GM18520 (cell line): ENCODE data around the gene C6orf52.
"Not testable (repeated sequence)": the region's sequence is repeated elsewhere in the genome, so short reads cannot be mapped to it uniquely, and the experiment has no call there.

Experiments
- ATAC-seq: cut with Tn5 transposase; IDR thresholded peaks from one replicate; pipeline ENCODE4 v1.9.1; 2021; ENCODE audit not compliant: unreplicated experiment

The C6orf52 gene

GRCh38 chr6:10696655-10697054 is 2.2 kb upstream of the C6orf52 start:
- no peak for ATAC-seq

GRCh38 chr6:10695086-10695657 is 756 bp upstream of the C6orf52 start:
- no peak for ATAC-seq

DNA sequence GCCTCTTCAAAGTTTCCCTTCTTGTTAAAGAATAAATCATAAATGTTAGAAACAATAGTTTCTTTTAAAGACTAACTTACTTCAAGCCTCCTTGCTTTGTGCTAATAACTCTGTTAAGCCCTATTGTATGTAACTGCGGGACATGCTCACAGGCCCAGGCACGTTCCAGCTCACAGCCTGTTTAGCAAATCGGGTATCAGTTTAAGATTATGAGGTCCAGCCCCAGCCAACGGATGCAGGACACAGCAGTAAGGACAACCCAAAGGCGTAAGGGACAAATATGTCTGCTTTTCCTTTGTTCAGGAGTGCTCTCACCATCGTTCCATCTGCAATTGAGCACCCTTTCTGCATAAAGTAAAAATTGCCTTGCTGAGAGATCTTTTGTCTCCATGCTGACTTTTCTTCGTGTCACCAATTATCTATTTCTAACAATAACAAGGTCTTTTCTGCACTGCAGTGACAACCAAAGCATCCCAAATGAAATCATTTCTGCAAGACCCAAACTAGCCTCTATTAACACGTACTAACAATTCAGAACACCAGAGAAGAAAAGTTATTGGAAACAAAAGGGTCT is 1.4 kb downstream of the C6orf52 start:
- no peak for ATAC-seq

DNA sequence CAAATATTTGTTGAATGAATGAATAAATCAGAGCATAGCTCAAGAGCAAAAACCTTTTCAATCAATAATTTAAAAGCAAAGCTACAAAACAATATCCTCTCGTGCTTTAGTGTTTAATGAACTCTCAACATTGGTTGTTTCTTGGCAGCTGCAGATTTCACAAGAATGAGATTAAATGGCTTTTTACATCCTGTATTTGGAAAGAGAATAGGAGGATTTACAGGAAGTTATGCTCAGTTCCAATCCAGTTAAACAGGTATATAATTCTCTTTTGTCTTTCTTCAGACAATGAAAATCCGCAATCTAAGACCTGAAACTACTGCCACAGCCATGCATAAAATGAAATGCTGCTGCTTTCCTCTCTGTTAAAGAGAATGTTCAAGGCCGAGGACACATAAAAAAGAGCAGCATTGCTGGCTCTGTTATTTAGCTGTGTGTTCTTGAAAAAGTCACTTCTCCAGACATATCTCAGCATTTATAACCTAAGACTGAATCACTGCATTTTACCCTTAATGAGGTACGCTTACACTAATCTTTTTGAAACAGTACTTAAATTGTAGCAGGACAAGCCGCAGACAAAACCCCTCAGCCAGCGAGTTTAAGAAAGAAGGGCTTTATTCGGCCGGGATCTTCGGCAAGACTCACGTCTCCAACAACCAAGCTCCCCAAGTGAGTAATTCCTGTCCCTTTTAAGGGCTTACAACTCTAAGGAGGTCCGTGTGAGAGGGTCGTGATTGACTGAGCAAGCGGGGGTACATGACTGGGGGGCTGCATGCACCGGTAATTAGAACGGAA is 3.6 kb downstream of the C6orf52 start:
- no peak for ATAC-seq

- ATAC-seq = no peak
Measured at GRCh38 chr6:10687582-10687981, 6.8 kb downstream of the C6orf52 start.

GRCh38 chr6:10686901-10687300 is 7.5 kb downstream of the C6orf52 start:
- ATAC-seq = no peak

- ATAC-seq = no peak
Measured at GRCh38 chr6:10685092-10685915, 9.1 kb downstream of the C6orf52 start.

- ATAC-seq = no peak
Measured at GRCh38 chr6:10684618-10685017, 9.8 kb downstream of the C6orf52 start.

GRCh38 chr6:10682355-10682988 is 11.9 kb downstream of the C6orf52 start:
- no peak for ATAC-seq

DNA sequence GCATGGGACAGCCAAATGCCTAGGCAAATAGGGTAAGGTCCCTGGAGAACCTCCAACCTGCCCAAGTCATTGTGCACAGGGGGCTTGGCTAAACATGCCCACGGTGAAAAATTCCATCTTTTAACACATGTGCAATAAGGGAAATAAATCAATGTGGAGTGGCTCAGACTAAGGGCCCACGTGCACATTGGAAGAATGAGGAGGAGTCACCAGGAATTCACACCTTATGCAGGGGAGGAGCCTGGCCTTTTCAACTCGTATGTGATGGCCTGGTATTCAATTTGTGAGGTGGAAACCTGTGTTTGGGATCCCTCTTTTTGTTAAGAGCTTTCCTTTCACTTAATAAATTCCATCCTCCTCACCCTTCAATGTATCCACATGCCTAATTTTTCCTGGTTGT is 12.6 kb downstream of the C6orf52 start:
- no peak for ATAC-seq

DNA sequence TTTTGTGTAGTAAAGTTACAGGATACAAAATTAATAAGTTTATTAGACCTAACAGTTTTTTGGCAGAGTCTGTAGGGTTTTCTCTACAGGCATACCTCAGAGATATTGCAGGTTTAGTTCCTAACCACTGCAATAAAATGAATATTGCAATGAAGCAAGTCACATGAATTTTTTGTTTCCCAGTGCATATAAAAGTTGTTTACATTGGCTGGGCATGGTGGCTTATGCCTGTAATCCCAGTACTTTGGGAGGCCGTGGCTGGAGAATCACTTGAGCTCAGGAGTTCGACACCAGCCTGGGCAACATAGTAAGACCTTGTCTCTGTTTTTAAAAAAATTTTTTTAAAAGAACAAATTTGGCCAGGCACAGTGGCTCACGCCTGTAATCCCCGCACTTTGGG is 16.0 kb downstream of the C6orf52 start:
- ATAC-seq = no peak

DNA sequence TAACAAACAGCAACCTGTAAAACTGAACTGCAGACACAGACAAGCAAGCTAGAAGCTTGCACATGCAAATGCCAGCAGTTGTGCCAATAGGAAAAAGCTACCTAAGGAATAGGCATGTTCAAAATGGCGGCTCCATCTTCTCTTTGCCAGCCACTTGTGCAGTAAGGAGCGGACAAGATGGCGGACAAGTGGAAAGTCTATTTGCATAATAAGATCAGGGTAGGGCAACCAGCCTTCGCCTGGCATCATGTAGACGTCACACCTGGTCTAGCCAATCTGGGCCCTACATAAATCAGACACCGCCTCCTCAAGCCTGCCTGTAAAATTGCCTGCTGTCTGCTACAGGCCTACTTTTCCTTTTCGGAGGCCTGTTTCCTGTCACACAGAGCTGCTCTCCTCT is 18.0 kb downstream of the C6orf52 start:
- ATAC-seq = no peak

DNA sequence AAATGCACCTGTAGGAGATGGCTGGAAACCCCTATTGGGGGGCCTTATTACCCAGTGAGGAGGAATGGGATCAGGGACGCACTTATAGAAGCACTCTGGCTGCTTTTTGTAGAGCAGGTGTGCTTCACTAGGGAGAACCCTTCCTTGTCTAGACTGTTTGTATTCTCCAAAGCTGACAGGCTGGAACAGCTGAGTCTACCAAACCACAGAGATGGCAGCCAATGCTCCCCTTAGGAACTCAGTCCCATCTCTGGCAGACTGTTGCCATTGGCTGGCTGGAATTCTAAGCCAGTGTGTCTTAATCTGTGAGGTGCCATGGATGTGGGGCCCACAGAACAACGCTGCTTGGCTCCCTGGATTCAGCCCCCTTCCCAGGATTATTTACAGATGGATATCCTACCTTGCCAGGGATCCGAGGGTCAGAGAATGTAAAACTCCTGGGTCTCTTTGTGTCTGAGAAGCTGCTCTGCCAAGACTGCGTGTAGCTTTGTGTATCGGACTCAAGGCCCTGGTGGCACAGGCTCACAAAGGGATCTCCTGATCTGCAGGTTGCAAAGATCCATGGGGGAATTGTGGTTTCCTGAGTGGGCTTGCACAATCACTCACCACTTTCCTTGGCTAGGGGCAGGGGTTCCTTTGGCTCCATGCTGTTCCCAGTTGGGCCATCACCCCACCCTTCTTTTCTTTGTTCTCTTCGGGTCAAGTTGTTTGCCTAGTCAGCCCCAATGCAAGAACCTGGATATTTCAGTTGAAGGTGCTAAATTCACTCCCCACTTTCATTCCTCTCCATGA is 26.1 kb downstream of the C6orf52 start:
- no peak for ATAC-seq

- ATAC-seq = not testable (repeated sequence)
Measured at GRCh38 chr6:10665595-10665994, 28.8 kb downstream of the C6orf52 start.

DNA sequence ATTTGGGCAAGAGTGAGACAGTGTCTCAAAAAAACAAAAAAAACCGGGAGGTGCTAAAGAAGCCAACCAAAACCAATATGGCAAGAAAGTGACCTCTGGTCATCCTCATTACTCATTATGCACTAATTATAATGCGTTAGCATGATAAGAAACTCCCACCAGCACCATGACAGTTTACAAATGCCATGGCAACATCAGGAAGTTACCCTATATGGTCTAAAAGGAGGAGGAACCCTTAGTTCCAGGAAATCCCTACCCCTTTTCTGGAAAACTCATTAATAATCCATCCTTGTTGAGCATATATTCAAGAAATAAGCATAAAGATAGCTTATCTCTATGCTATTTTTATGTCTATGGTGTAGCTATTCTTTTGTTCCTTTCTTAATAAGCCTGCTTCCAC is 31.7 kb downstream of the C6orf52 start:
- ATAC-seq = no peak

GRCh38 chr6:10662207-10662606 is 32.2 kb downstream of the C6orf52 start:
- no peak for ATAC-seq

- not testable (repeated sequence) for ATAC-seq
Measured at GRCh38 chr6:10660431-10661191, 33.8 kb downstream of the C6orf52 start.

DNA sequence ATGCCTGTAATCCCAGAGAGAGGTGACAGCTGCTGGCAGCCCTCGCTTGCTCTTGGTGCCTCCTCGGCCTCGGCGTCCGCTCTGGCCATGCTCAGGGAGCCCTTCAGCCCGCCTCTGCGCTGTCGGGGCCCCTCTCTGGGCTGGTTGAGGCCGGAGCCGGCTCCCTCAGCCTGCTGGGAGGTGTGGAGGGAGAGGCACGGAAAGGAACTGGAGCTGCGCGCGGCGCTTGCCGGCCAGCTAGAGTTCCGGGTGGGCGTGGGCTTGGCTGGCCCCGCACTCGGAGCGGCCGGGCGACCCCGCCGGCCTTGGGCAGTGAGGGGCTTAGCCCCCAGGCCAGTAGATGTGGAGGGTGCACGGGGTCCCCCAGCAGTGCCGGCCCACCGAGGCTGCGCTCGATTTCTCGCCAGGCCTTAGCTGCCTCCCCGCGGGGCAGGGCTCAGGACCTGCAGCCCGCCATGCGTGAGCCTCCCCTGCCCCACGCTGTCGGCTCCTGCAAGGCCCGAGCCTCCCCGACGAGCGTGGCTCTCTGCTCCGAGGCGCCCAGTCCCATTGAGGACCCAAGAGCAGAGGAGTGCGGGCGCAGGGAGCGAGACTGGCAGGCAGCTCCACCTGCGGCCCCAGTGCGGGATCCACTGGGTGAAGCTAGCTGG is 34.6 kb downstream of the C6orf52 start:
- no peak for ATAC-seq
